Stomach (tissue), 9 donors: ENCODE results near the gene C1QTNF12. TPM values are rescaled to one million over a fixed set of nuclear protein-coding genes. Genes with fewer than 3 reads are reported as not detected.
A peak's percentile ranks its signal among the peaks of the same experiment; 100 is the strongest.

Source experiments
- DNase-seq, 2 donors: peaks; one replicate each; pipeline versions ENCODE4 v3.0.0 to v3.0.0-alpha.2; 2013 to 2019
- H3K27ac ChIP-seq, 5 donors: fragments of 200-600 bp in 4 of 5; sonication (generic) in 4 of 5; one replicate each; pipeline ENCODE4 v1.5.1; 2013 to 2019; ENCODE audit warnings: mild to moderate bottlenecking in 1 of 5, moderate library complexity in 1 of 5
- H3K27me3 ChIP-seq, 3 donors: fragments of 200-600 bp; sonication (generic); one replicate each; pipeline ENCODE4 v1.5.1; 2017 to 2019; ENCODE audit warnings: mixed run types in 1 of 3
- H3K36me3 ChIP-seq, 4 donors: fragments of 200-600 bp; sonication (generic); 1 replicate in 3 of 4; 2 replicates in 1 of 4; pipeline ENCODE4 v1.5.1; 2016 to 2019
- H3K4me1 ChIP-seq, 4 donors: fragments of 200-600 bp; sonication (generic); one replicate each; pipeline ENCODE4 v1.5.1; 2016 to 2019
- H3K4me3 ChIP-seq, 4 donors: fragments of 200-600 bp; sonication (generic) in 3 of 4; one replicate each; pipeline ENCODE4 v1.5.1; 2016 to 2019; ENCODE audit warnings: mild to moderate bottlenecking in 1 of 4
- H3K9me3 ChIP-seq, 4 donors: fragments of 200-600 bp; sonication (generic); one replicate each; pipeline ENCODE4 v1.5.1; 2016 to 2019
- CTCF ChIP-seq, 7 experiments: fragments of 450-650 bp in 4 of 7; fragments of 200-600 bp in 3 of 7; sonication (generic) in 3 of 7; IDR thresholded peaks; one replicate each; pipeline ENCODE4 v1.5.1; 2016 to 2019; ENCODE audit warnings: antibody characterized with exemption in 7 of 7, control low read depth in 2 of 7, mild to moderate bottlenecking in 1 of 7
- EP300 ChIP-seq: sonication (generic); formaldehyde crosslinking; IDR thresholded peaks from one replicate; pipeline ENCODE4 v1.6.1; 2017; ENCODE audit warnings: antibody characterized with exemption
- POLR2A ChIP-seq, 4 donors: fragments of 450-650 bp; IDR thresholded peaks; one replicate each; pipeline ENCODE4 v1.6.1; 2016; ENCODE audit warnings: antibody characterized with exemption in 4 of 4, control low read depth in 2 of 4, mild to moderate bottlenecking in 1 of 4, moderate library complexity in 1 of 4
- POLR2AphosphoS5 ChIP-seq, 3 donors: sonication (generic); formaldehyde crosslinking; IDR thresholded peaks; one replicate each; pipeline ENCODE4 v1.6.1; 2016; ENCODE audit warnings: antibody characterized with exemption in 3 of 3
- whole genome bisulfite sequencing, 5 donors: extraction: QIAGEN DNeasy Blood & Tissue Kit in 3 of 5; methylation state at CpG; one replicate each; pipeline versions ENCODE4 v1.1.5 to v1.1.7; 2013 to 2018; 5-methylcytosine and 5-hydroxymethylcytosine counted together
- intact Hi-C: fragments of 100-400 bp; cut with DNase I; formaldehyde crosslinking; loops from one replicate; pipeline ENCODE4 v1.15.1; 2023; ENCODE audit warnings: low total_unique reads
- polyA plus RNA-seq, 3 donors: library from polyadenylated mRNA; stranded (reverse); fragments of 200-250 nt; gene quantifications; one replicate each; pipeline ENCODE4 v1.2.3, GENCODE V29; 2013
- total RNA-seq, 5 donors: library from RNA; depleted of rRNA; stranded (reverse); fragments of >200 nt; gene quantifications; one replicate each; pipeline versions ENCODE4 v1.1.0 to v1.2.3, GENCODE V29; 2014 to 2016
- donor health status: healthy with polysubstance abuse.
- donor health status: Bipolar disorder and iron deficiency.
- donor health status: healthy.

Gene C1QTNF12
- total and polyA plus RNA-seq, 8 donors: 1.5 to 21.3 (median 2.9) TPM; not detected in 2

DNA sequence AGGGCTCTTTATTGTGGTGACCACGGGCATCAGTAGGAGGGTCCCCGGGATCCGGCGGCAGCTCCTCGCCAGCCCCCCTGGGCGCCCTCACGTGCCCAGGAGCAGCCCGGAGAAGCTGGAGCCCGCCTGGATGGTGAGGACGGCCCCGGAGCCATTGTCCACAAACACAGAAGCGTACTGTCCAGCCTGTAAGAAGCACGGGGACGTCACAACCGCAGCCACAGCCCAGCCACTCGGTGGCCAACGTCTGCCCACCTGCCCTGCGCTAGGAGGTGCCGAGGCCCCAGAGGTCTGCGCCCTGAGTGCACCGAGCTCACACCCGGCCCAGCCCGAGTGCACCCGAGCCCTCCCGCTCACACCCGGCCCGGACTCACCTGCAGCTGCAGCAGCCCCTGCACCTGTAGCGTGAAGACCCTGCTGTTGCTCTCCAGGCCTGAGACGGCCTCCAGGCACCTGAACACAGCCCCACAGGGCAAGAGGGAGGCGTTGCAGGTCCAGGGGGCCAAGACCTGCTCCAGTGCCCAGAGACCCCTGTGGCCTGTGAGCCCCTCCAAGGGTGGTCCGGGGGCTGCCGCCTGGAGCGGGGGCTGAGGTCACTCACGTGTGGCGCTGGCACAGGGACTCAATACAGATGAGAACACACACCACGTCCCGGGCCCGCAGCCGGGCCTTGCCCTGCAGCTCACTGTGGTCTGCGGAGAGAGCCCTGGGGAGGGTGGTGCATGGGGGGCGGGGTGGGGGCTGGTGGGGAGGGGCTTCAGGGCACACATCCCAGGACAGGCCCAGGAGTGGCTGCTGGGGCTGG, 3.9 kb downstream of the C1QTNF12 start:
- H3K9me3 ChIP-seq: no peaks in the 10 kb centered on the region
- no peak for DNase-seq
- WGBS, 5 donors: 83 to 92% (median 88%) methylated on average over 7 to 41 of the region's 41 CpGs
- H3K36me3 ChIP-seq: peaks cover 0 to 3% (median 0%) of the 10 kb centered on the region in 4 donors
- TF ChIP-seq EP300 (no peak), POLR2A (IDR thresholded peaks at IDR 0.05) (no peak), CTCF (IDR thresholded peaks at IDR 0.05) (no peak), POLR2AphosphoS5 (IDR thresholded peaks at IDR 0.05) (no peak)
- H3K4me1 ChIP-seq: peaks cover 15 to 43% (median 33%) of the 10 kb centered on the region in 4 donors
- no peak overlapping the region for H3K4me3 ChIP-seq
- H3K27me3 ChIP-seq: peaks cover 7 to 79% (median 57%) of the 10 kb centered on the region in 3 donors
- intact Hi-C loops: no loop called here
- H3K27ac ChIP-seq: no peak overlapping the region

DNA sequence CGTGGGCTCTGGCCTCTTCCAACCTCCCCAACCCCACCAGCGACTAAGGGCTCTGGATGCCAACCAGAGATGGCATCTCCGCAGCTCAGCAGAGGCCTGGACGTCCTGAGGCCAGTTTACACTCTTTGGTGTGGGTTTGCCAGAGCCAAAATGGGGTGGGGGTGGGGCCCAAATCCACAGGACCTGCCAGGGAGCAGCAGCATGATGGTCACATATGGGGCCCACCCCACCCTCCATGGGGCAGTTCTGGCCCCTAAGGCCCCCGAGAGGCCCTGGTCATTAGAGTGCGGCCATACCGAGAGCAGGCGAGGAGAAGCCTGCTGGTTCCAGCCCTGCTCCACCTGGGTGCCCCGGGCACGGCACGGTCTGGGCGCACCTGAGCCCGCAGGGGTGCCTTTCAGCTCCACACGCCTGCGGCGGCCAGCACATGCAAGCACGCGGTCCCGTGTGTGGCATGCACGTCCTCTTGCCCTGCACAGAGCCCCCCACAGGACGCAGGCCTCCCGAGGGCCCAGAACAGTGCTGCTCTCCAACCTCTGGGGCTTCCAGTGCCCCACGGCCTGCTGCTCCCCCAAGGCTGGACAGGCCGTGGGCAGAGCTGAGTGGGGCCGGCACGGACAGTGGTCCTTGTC, 4.8 kb downstream of the C1QTNF12 start:
- DNase-seq: no peak
- intact Hi-C loops: no loop called here
- TF ChIP-seq CTCF (IDR thresholded peaks at IDR 0.05) (no peak), EP300 (no peak), POLR2AphosphoS5 (IDR thresholded peaks at IDR 0.05) (no peak), POLR2A (IDR thresholded peaks at IDR 0.05) (no peak)
- Histone ChIP-seq H3K4me3 (no peak overlapping the region), H3K4me1 (peaks cover 19 to 47% (median 37%) of the 10 kb centered on the region in 4 donors), H3K36me3 (peaks cover 0 to 3% (median 0%) of the 10 kb centered on the region in 4 donors), H3K9me3 (no peaks in the 10 kb centered on the region), H3K27me3 (peaks cover 7 to 79% (median 57%) of the 10 kb centered on the region in 3 donors), H3K27ac (no peak overlapping the region)
- WGBS, 5 donors: 84 to 91% (median 87%) methylated on average over 16 to 26 of the region's 26 CpGs

GRCh38 chr1:1240822-1241587, 5.5 kb downstream of the C1QTNF12 start:
- peaks cover 0 to 3% (median 0%) of the 10 kb centered on the region in 4 donors for H3K36me3 ChIP-seq
- TF ChIP-seq POLR2A (IDR thresholded peaks at IDR 0.05) (no peak), POLR2AphosphoS5 (IDR thresholded peaks at IDR 0.05) (no peak), EP300 (no peak), CTCF (IDR thresholded peaks at IDR 0.05) (no peak)
- 38 to 59% (median 55%) methylated on average over 8 to 23 of the region's 23 CpGs for WGBS, 5 donors
- intact Hi-C loops: no loop called here
- H3K4me1 ChIP-seq: peaks cover 13 to 43% (median 35%) of the 10 kb centered on the region in 4 donors
- H3K9me3 ChIP-seq: no peaks in the 10 kb centered on the region
- H3K27me3 ChIP-seq: peaks cover 7 to 76% (median 50%) of the 10 kb centered on the region in 3 donors
- H3K4me3 ChIP-seq: no peak overlapping the region
- peak in 1 of 2 donors; percentile 68 for DNase-seq
- H3K27ac ChIP-seq: no peak overlapping the region

- 48 to 100% (median 72%) methylated on average over 1 to 11 of the region's 11 CpGs for WGBS, 5 donors
- no peak for DNase-seq
- Histone ChIP-seq H3K27me3 (peaks cover under 1 to 69% (median 43%) of the 10 kb centered on the region in 3 donors), H3K27ac (no peak overlapping the region), H3K9me3 (no peaks in the 10 kb centered on the region), H3K36me3 (peaks cover 0 to 7% (median 2%) of the 10 kb centered on the region in 4 donors), H3K4me1 (peaks cover 13 to 38% (median 35%) of the 10 kb centered on the region in 4 donors), H3K4me3 (no peak overlapping the region)
- intact Hi-C loops: no loop called here
- no peak for TF ChIP-seq POLR2A (IDR thresholded peaks at IDR 0.05)
- no peak for TF ChIP-seq CTCF (IDR thresholded peaks at IDR 0.05)
- TF ChIP-seq EP300: no peak
- no peak for TF ChIP-seq POLR2AphosphoS5 (IDR thresholded peaks at IDR 0.05)
Measured at GRCh38 chr1:1240348-1240732, 6.2 kb downstream of the C1QTNF12 start.
